Measurements from ENCODE around the gene PLSCR4. TPM values are rescaled to one million over a fixed set of nuclear protein-coding genes. Genes with fewer than 3 reads are reported as not detected.

PLSCR4 gene
- polyA plus RNA-seq, 1 of the 3 experiments (the other 2 are of a cell fraction), result 0.05 TPM

DNA sequence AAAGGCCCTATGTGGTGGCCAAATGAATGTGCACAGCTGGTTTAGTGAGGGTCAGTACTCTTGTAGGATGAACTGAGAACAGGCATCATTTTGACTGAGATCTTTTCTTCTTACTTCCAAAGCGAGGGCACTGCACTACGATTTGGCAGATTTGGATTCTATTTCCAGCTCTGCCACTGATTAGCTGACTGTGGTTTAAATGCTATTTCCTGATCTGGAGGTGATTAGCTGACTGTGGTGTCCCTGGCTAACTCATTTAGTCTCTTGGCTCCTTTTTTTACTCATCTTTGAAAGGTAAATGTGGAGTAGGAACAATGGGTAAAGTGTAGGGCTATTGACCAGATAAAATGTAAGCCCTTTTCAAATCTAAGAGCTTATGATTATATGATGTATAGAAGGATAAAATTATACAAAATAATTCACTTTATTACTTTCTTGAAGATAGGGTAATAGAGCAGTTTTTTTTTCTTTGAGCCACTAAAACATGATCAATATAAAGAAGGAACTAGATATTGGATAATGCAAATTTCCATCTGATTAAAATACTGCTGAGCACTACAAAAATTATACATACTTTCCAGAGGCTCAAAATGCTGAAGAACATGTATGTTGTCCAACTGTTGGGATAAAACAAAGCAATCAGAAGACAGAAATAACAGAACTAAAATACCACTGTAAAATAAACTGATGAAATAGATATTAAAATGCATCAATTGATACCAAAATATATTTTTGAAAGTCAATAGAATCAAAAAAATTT, 50.3 kb downstream of the PLSCR4 start:
- no peaks in the 10 kb centered on the region for H3K4me1 ChIP-seq (ENCODE audit: control insufficient read depth in 1 of 2, insufficient read depth in 2 of 2, low read depth in 1 of 2, low read length in 1 of 2)
- no peaks in the 10 kb centered on the region for H4K20me1 ChIP-seq (ENCODE audit: insufficient read depth)
- no peak for TF ChIP-seq GABPA (IDR thresholded peaks at IDR 0.05; ENCODE audit: low read depth)
- TF ChIP-seq PBX3 (IDR thresholded peaks at IDR 0.05), result no peak
- TF ChIP-seq ELF1 (IDR thresholded peaks at IDR 0.05), result no peak
- TF ChIP-seq MAX (IDR thresholded peaks at IDR 0.05; ENCODE audit: low read depth), result no peak
- no peak for TF ChIP-seq EP300 (IDR thresholded peaks at IDR 0.05; ENCODE audit: borderline replicate concordance in 1 of 2, low read depth in 1 of 2, low read length in 1 of 2)
- TF ChIP-seq RAD21 (IDR thresholded peaks at IDR 0.05; ENCODE audit: low read length), result no peak
- no peak for TF ChIP-seq USF1 (IDR thresholded peaks at IDR 0.05; ENCODE audit: borderline replicate concordance, low read depth)
- no peak for TF ChIP-seq SIN3A (IDR thresholded peaks at IDR 0.05; ENCODE audit: borderline replicate concordance, low read depth, low read length)
- no peak for TF ChIP-seq RFX5 (IDR thresholded peaks at IDR 0.05; ENCODE audit: low read length)
- no peak for TF ChIP-seq IRF3 (IDR thresholded peaks at IDR 0.05; ENCODE audit: low read depth, low read length)
- no peak for TF ChIP-seq FOSL2 (IDR thresholded peaks at IDR 0.05; ENCODE audit: borderline replicate concordance, low read depth)
- no peak for TF ChIP-seq CTCF (IDR thresholded peaks at IDR 0.05)
- H3K9me3 ChIP-seq, result no peaks in the 10 kb centered on the region
- no peak overlapping the region for H3K4me3 ChIP-seq (ENCODE audit: low read depth in 2 of 2, low read length in 1 of 2)
- H2AFZ ChIP-seq (ENCODE audit: low read depth), result no peak overlapping the region
- H3F3A ChIP-seq (replicated peaks; ENCODE audit: insufficient read depth), result no peaks in the 10 kb centered on the region
- no peaks in the 10 kb centered on the region for H3K79me2 ChIP-seq (ENCODE audit: insufficient read depth)
- no peak overlapping the region for H3K9ac ChIP-seq
- H3K27me3 ChIP-seq (ENCODE audit: insufficient read depth), result peaks cover 7% of the 10 kb centered on the region; the same call in 1 of the 2 replicates
- POLR2A ChIA-PET, result no interaction called here
- H3K27ac ChIP-seq (ENCODE audit: low read depth in 2 of 2, low read length in 1 of 2), result no peak overlapping the region
- H3K9me2 ChIP-seq, result no peaks in the 10 kb centered on the region
- H3K4me2 ChIP-seq, result no peak overlapping the region
- 15% methylated on average over 2 of the region's 2 CpGs for WGBS (ENCODE audit: low lambda C conversion rate)
- CTCF ChIA-PET, result interaction anchor here (1.0 to 1.2 kb wide), 2 partner anchors 13 kb away, joined by 3 read pairs; no protein-coding TSS in a partner anchor
- DNase-seq, result no peak
- no peaks in the 10 kb centered on the region for H3K36me3 ChIP-seq (replicated peaks in 1 of 2; ENCODE audit: control insufficient read depth in 1 of 2, insufficient read depth in 2 of 2, low read length in 1 of 2)
